Ascending aorta (tissue), 2 donors: ENCODE measurements around the gene VSIG10L. TPM values are rescaled to one million over a fixed set of nuclear protein-coding genes. Genes with fewer than 3 reads are reported as not detected.

Experiments
- DNase-seq, 2 donors: peaks; one replicate each; pipeline ENCODE4 v3.0.0-alpha.2; 2019; ENCODE audit warnings: low spot score in 2 of 2
- H3K27ac ChIP-seq, 2 donors: fragments of 200-600 bp; sonication (generic); one replicate each; pipeline ENCODE4 v1.5.1; 2016 to 2017; ENCODE audit warnings: mild to moderate bottlenecking in 1 of 2
- H3K27me3 ChIP-seq: fragments of 200-600 bp; sonication (generic); one replicate; pipeline ENCODE4 v1.5.1; 2017
- H3K36me3 ChIP-seq, 2 donors: fragments of 200-600 bp; sonication (generic); one replicate each; pipeline ENCODE4 v1.5.1; 2016
- H3K4me1 ChIP-seq, 2 donors: fragments of 200-600 bp; sonication (generic); one replicate each; pipeline ENCODE4 v1.5.1; 2016 to 2017; ENCODE audit warnings: mild to moderate bottlenecking in 1 of 2
- H3K4me3 ChIP-seq, 2 donors: fragments of 200-600 bp; sonication (generic); one replicate each; pipeline ENCODE4 v1.5.1; 2016 to 2017; ENCODE audit warnings: mild to moderate bottlenecking in 1 of 2
- H3K9me3 ChIP-seq, 2 donors: fragments of 200-600 bp; sonication (generic); one replicate each; pipeline ENCODE4 v1.5.1; 2016
- intact Hi-C: fragments of 100-400 bp; cut with DNase I; formaldehyde crosslinking; loops from one replicate; pipeline ENCODE4 v1.15.1; 2023
- total RNA-seq: library from RNA; depleted of rRNA; stranded (reverse); fragments of >200 nt; gene quantifications from one replicate; pipeline ENCODE4 v1.1.0, GENCODE V29; 2016
- TF ChIP-seq, protein P1 (sequence below), 3 experiments: fragments of 200-600 bp in 2 of 3; fragments of 450-650 bp in 1 of 3; sonication (generic) in 2 of 3; IDR thresholded peaks; one replicate each; pipeline ENCODE4 v1.5.1; 2016 to 2019; ENCODE audit warnings: antibody characterized with exemption in 3 of 3, mild to moderate bottlenecking in 1 of 3, moderate library complexity in 1 of 3

VSIG10L gene
- total RNA-seq, 1 donor from 2014 or later = 1.4 TPM

DNA sequence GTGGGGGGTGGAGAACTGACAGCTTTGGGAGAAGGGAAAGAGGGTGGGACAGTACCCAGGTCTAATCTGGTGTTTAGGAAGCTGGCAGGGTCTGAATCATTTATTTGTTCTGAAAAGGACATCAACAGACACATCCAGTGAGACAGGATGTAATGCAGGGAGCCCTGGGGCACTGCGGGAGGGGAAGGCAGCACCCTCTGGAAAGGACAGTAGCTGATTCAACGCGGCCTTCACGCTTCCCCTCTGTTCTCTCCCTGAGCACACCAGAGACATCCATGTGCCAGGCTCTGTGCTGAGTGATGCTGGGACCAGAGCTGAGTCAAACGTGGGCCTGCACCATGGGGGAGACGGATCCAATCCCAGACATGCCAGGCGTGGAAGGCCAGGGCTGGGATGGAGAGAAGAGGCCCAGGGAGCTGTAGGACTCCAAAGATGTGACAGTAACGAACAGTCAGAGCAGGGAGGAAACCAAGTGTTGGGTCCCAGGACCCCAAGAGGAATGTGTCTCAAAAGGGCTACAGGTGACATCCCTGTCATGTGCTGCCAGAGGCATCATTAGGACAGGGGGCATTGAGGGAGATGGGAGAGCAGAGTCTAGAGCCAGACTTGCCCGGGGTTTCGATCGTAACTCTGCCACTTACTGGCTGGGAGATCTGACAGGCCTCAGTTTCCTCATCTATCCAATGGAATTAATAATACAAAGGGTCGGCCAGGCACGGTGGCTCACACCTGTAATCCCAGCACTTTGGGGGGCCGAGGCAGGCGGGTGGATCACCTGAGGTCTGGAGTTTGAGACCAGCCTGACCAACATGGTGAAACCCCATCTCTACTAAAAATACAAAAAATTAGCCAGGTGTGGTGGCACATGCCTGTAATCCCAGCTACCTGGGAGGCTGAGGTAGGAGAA is 22.5 kb upstream of the VSIG10L start:
- Histone ChIP-seq H3K9me3 (no peaks in the 10 kb centered on the region), H3K27me3 (no peaks in the 10 kb centered on the region), H3K4me3 (peak overlapping the region in 1 of 2 donors; percentile 82), H3K36me3 (no peaks in the 10 kb centered on the region), H3K27ac (peak overlapping the region in 1 of 2 donors; percentile 83), H3K4me1 (peaks cover 11 to 17% of the 10 kb centered on the region in 2 donors)
- intact Hi-C loops = loop anchor here (5.0 to 10.0 kb wide), 7 partner anchors 230 to 980 kb away; partner anchors contain the start of genes ASPDH, CTU1, JOSD2 and POLD1
- no peak for DNase-seq
- TF ChIP-seq, protein P1, sequence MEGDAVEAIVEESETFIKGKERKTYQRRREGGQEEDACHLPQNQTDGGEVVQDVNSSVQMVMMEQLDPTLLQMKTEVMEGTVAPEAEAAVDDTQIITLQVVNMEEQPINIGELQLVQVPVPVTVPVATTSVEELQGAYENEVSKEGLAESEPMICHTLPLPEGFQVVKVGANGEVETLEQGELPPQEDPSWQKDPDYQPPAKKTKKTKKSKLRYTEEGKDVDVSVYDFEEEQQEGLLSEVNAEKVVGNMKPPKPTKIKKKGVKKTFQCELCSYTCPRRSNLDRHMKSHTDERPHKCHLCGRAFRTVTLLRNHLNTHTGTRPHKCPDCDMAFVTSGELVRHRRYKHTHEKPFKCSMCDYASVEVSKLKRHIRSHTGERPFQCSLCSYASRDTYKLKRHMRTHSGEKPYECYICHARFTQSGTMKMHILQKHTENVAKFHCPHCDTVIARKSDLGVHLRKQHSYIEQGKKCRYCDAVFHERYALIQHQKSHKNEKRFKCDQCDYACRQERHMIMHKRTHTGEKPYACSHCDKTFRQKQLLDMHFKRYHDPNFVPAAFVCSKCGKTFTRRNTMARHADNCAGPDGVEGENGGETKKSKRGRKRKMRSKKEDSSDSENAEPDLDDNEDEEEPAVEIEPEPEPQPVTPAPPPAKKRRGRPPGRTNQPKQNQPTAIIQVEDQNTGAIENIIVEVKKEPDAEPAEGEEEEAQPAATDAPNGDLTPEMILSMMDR (IDR thresholded peaks at IDR 0.05) = no peak

DNA sequence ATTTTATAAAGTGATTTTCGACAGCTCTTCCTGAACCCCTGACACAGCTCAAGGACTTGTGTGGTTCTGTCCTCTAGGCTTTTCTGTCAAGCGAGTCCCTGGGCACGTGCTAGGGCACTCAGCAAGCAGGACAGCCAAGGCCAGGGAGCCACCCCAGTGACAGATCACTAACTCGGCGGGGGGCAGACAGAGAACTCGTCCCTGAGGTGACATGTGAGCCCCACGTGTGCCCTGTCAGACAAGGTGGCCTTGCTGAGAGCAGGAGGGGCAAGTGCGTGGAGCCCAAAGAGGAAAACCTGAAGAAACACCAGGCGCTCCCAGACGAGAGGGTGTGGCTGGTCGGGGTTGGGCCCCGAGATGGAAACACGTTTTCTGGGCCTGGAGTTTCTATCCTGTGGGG is 19.3 kb upstream of the VSIG10L start:
- intact Hi-C loops = loop anchor here (10.0 kb wide), 6 partner anchors 234 to 976 kb away; partner anchors contain the start of genes ASPDH, CTU1, JOSD2 and POLD1
- Histone ChIP-seq H3K9me3 (no peaks in the 10 kb centered on the region), H3K4me3 (no peak overlapping the region), H3K27ac (no peak overlapping the region), H3K36me3 (no peaks in the 10 kb centered on the region), H3K4me1 (peaks cover 11 to 13% of the 10 kb centered on the region in 2 donors), H3K27me3 (no peaks in the 10 kb centered on the region)
- TF ChIP-seq, protein P1 (IDR thresholded peaks at IDR 0.05) = no peak
- no peak for DNase-seq

DNA sequence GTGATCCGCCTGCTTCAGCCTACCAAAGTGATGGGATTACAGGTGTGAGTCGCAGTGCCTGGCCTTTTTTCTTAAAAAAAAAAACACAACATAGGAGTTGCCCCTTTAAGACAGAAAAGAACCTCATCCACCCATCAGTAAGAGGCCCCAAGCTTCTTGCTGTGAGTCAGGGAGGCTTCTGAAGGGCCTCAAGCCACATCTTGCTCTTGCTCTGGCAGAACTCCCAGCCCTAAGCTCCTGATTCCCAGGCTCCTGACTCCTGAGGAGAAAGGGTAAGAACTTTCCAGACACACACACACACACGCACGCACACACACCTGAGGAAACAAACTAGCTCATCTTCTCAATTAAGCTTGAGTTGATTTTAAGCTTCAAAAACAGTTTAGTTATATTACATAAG is 17.4 kb upstream of the VSIG10L start:
- Histone ChIP-seq H3K4me3 (no peak overlapping the region), H3K27me3 (no peaks in the 10 kb centered on the region), H3K36me3 (no peaks in the 10 kb centered on the region), H3K4me1 (peaks cover 5 to 7% of the 10 kb centered on the region in 2 donors), H3K9me3 (no peaks in the 10 kb centered on the region), H3K27ac (no peak overlapping the region)
- TF ChIP-seq, protein P1 (IDR thresholded peaks at IDR 0.05) = no peak
- intact Hi-C loops = no loop called here
- DNase-seq = no peak

DNA sequence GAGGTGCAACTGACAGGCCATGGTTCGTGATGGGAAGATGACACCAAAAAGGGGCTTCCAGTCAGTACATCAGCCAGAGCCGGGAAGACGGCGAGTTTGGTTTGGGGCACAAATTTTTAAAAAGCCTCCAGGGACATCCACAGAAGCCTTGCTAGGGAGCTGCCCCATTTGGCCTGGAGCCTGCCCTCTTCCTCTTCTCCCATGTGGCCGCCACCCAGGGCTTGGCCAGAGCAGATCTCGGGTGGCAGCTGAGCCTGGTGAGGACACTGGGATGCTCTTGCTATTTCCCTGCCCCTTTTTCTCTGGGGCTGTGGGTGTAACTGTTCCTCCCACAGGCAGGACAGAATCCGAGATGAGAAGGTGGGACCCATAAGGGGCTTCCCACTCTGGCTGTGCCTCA is 16.0 kb upstream of the VSIG10L start:
- TF ChIP-seq, protein P1 (IDR thresholded peaks at IDR 0.05) = no peak
- DNase-seq = no peak
- Histone ChIP-seq H3K36me3 (peaks cover 2 to 3% of the 10 kb centered on the region in 2 donors), H3K27ac (no peak overlapping the region), H3K27me3 (no peaks in the 10 kb centered on the region), H3K4me1 (peaks cover 5% of the 10 kb centered on the region in 2 donors), H3K9me3 (no peaks in the 10 kb centered on the region), H3K4me3 (no peak overlapping the region)
- intact Hi-C loops = no loop called here

DNA sequence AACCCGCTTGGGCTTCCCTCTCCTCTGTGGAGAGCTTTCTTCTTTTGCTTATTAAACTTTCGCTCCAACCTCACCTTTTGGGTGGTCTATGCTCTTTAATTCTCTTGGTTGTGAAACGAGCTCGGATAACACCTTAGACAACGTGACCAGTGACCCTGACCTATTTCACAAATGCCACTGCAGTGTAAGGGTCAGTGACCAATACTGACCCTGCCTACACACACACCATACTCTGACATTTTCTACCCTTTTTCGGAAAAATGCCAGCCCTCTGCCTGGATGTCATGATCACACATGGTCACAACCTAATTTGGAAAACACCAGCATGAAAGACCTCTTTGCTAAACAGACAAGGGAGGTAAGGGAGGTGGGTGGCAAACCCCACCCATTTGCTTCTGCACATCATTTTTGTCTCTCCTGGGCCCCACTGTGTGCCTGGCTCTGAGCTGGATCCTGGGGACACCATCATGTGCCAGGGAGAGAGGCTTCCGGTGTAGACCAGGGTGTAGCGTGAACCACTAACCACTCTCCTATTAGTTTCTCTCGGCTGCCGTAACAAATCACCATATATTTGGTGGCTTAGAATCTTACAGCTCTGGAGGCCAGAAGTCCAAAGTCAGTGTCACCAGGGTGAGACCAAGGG is 14.3 kb upstream of the VSIG10L start:
- H3K27ac ChIP-seq = no peak overlapping the region
- H3K4me1 ChIP-seq = no peaks in the 10 kb centered on the region
- H3K36me3 ChIP-seq = peaks cover 9 to 12% of the 10 kb centered on the region in 2 donors
- H3K4me3 ChIP-seq = no peak overlapping the region
- H3K27me3 ChIP-seq = no peaks in the 10 kb centered on the region
- no peaks in the 10 kb centered on the region for H3K9me3 ChIP-seq
- DNase-seq = no peak
- intact Hi-C loops = no loop called here
- TF ChIP-seq, protein P1 (IDR thresholded peaks at IDR 0.05) = no peak
